ENCODE measurements around the gene KY. TPM values are rescaled to one million over a fixed set of nuclear protein-coding genes. Genes with fewer than 3 reads are reported as not detected.

KY gene
- total RNA-seq, 4 donors from 2014 or later, result 0.20 to 2.2 (median 1.5) TPM; not detected in 1

DNA sequence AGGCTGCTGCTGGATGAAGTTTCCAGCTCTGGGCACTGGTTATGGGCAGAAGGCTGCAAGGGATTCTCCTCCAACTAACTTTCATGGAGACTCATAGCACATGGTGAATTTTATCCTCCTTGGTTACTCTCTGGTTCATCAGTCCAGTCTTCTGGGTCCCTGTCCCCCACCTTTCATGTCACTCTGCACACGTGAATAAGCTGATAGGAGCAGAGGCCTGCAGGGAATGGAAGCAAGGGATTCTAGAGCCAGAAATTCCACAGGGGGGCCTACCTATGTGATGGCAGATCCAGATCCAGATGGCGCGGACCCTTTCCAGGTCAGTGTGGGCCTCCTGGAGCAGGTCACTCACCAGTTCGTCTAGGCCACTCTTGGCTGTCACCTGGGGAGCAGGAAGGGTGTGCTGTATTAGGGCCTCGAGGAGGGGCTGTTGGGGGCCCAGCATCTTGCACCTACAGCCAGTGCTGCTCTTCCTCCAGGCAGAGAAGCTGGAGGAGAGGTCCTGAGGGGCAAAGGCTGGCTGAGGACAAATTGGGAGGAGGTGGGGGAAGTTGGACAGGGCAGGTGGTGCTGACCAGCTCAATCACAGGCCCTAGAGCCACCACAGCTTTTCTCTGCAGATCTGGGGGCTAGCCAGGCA is 30.2 kb downstream of the KY start:
- 80 to 90% methylated on average over 3 to 5 of the region's 5 CpGs for WGBS, 2 donors
- Histone ChIP-seq H3K27me3 (no peaks in the 10 kb centered on the region), H3K36me3 (no peaks in the 10 kb centered on the region), H3K4me3 (no peak overlapping the region), H3K9me3 (no peaks in the 10 kb centered on the region), H3K4me1 (no peaks in the 10 kb centered on the region), H3K27ac (no peak overlapping the region)
- TF ChIP-seq, protein P1, sequence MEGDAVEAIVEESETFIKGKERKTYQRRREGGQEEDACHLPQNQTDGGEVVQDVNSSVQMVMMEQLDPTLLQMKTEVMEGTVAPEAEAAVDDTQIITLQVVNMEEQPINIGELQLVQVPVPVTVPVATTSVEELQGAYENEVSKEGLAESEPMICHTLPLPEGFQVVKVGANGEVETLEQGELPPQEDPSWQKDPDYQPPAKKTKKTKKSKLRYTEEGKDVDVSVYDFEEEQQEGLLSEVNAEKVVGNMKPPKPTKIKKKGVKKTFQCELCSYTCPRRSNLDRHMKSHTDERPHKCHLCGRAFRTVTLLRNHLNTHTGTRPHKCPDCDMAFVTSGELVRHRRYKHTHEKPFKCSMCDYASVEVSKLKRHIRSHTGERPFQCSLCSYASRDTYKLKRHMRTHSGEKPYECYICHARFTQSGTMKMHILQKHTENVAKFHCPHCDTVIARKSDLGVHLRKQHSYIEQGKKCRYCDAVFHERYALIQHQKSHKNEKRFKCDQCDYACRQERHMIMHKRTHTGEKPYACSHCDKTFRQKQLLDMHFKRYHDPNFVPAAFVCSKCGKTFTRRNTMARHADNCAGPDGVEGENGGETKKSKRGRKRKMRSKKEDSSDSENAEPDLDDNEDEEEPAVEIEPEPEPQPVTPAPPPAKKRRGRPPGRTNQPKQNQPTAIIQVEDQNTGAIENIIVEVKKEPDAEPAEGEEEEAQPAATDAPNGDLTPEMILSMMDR (IDR thresholded peaks at IDR 0.05), result no peak
- TF ChIP-seq POLR2A (IDR thresholded peaks at IDR 0.05) (no peak), EP300 (IDR thresholded peaks at IDR 0.05) (no peak)
- DNase-seq (ENCODE audit: low spot score in 2 of 2), result no peak

DNA sequence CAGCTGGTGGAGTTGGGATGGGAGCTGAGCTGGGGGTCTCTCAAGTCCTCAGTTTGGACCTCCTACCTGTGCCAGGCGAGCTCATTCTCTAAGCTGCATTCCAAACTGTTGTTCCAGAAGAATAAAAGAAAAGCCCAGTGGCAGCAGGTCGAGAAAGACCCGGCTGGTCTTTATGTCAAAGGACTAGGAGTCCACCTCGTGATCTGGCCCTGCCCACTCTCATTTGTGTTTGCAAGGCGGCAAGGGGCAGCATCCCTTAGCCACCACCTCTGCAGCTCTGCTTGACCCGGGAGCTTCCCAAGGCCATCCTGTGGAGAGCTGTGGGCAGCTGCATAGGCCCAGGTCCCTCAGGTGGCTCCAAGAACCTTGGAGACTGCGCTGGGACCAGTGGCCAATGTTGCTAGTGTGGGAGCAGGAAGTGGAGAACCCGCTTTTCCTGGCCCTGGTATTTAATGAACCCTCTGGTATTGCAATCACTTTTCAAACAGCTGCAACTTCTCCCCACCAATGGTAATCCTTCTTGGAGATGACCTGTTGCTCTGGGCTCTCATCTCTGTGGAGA is 30.9 kb downstream of the KY start:
- no peaks in the 10 kb centered on the region for H3K36me3 ChIP-seq
- no peaks in the 10 kb centered on the region for H3K4me1 ChIP-seq
- no peak overlapping the region for H3K4me3 ChIP-seq
- TF ChIP-seq EP300 (IDR thresholded peaks at IDR 0.05) (no peak), POLR2A (IDR thresholded peaks at IDR 0.05) (no peak)
- TF ChIP-seq, protein P1 (IDR thresholded peaks at IDR 0.05), result no peak
- H3K27me3 ChIP-seq, result no peaks in the 10 kb centered on the region
- H3K27ac ChIP-seq, result no peak overlapping the region
- no peak for DNase-seq (ENCODE audit: low spot score in 2 of 2)
- no peaks in the 10 kb centered on the region for H3K9me3 ChIP-seq
- 89 to 90% methylated on average over 8 of the region's 8 CpGs for WGBS, 2 donors

DNA sequence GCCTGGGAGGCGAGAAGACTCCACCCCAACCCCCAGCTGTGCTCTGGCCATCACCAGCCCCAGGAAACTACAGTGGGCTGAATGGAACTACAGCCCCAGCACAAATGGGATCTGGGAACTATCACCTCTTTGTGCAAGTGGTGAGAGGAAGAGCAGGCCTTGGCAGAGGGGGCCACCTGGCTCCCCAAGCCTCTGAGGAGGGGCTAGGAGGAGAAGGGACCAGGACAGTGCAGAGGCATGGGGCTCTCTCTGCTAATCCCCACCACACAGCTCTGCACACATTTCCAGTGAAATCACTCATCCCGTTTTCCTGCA is 31.6 kb downstream of the KY start:
- H3K9me3 ChIP-seq, result no peaks in the 10 kb centered on the region
- H3K27me3 ChIP-seq, result no peaks in the 10 kb centered on the region
- no peak for DNase-seq (ENCODE audit: low spot score in 2 of 2)
- TF ChIP-seq EP300 (IDR thresholded peaks at IDR 0.05) (no peak), POLR2A (IDR thresholded peaks at IDR 0.05) (no peak)
- TF ChIP-seq, protein P1 (IDR thresholded peaks at IDR 0.05), result no peak
- H3K4me1 ChIP-seq, result no peaks in the 10 kb centered on the region
- WGBS, 2 donors, result 75 to 89% methylated on average over 1 to 2 of the region's 2 CpGs
- no peaks in the 10 kb centered on the region for H3K36me3 ChIP-seq
- no peak overlapping the region for H3K27ac ChIP-seq
- no peak overlapping the region for H3K4me3 ChIP-seq

GRCh38 chr3:134618478-134619300 is 32.1 kb downstream of the KY start:
- no peak for DNase-seq (ENCODE audit: low spot score in 2 of 2)
- H3K36me3 ChIP-seq, result no peaks in the 10 kb centered on the region
- no peaks in the 10 kb centered on the region for H3K27me3 ChIP-seq
- no peaks in the 10 kb centered on the region for H3K4me1 ChIP-seq
- no peak overlapping the region for H3K27ac ChIP-seq
- no peak for TF ChIP-seq POLR2A (IDR thresholded peaks at IDR 0.05)
- no peak for TF ChIP-seq EP300 (IDR thresholded peaks at IDR 0.05)
- TF ChIP-seq, protein P1 (IDR thresholded peaks at IDR 0.05), result no peak
- H3K9me3 ChIP-seq, result no peaks in the 10 kb centered on the region
- 92% methylated on average over 13 of the region's 13 CpGs for WGBS, 2 donors
- no peak overlapping the region for H3K4me3 ChIP-seq

All from tibial nerve (tissue), 4 donors.